ENCODE results near the gene RAB39B. TPM values are rescaled to one million over a fixed set of nuclear protein-coding genes. Genes with fewer than 3 reads are reported as not detected.

RAB39B gene
- total and polyA plus RNA-seq, 2 experiments from 2014 or later: 6.2 to 11.3 TPM

DNA sequence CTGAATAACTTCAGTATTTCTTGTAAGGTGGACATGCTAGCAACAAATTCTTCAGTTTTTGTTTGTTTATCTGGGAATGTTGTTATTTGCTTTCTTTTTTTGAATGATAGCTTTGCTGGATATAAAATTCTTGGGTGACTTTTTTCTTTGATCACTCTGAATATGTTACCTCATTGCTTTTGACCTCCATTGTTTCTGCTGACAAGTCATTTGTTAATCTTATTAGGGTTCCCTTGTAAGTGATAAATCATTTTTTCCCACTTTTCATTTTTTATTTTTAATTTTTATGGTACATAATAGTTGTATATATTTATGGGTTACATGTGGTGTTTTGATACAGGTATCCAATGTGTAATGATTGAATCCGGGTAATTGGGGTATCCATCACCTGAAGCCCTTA, 6.7 kb upstream of the RAB39B start:
- H3K4me3 Mint-ChIP-seq: no peak overlapping the region
- Histone ChIP-seq H2AFZ (no peak overlapping the region), H3K4me3 (no peak overlapping the region), H3F3A (replicated peaks; ENCODE audit: low read depth) (no peaks in the 10 kb centered on the region), H3K4me1 (ENCODE audit: insufficient read depth) (no peaks in the 10 kb centered on the region), H3K4me2 (no peak overlapping the region), H3K27me3 (ENCODE audit: insufficient read depth) (no peaks in the 10 kb centered on the region), H4K20me1 (replicated peaks; ENCODE audit: insufficient read depth) (no peaks in the 10 kb centered on the region), H3K36me3 (ENCODE audit: insufficient read depth) (no peaks in the 10 kb centered on the region), H3K79me2 (replicated peaks; ENCODE audit: insufficient read depth) (no peaks in the 10 kb centered on the region), H3K9me2 (ENCODE audit: insufficient read depth) (no peaks in the 10 kb centered on the region), H3K27ac (ENCODE audit: low read depth) (no peak overlapping the region)
- DNase-seq (ENCODE audit: low spot score): no peak
- no peaks in the 10 kb centered on the region for H3K27me3 Mint-ChIP-seq (ENCODE audit: insufficient read depth, low read depth, poor library complexity)
- no peaks in the 10 kb centered on the region for H3K4me1 Mint-ChIP-seq
- peaks cover 3% of the 10 kb centered on the region for H3K9me3 Mint-ChIP-seq
- H3K36me3 Mint-ChIP-seq (ENCODE audit: low read depth): no peaks in the 10 kb centered on the region
- H3K27ac Mint-ChIP-seq: no peak overlapping the region
- ATAC-seq: no peak
- TF ChIP-seq, protein P1, sequence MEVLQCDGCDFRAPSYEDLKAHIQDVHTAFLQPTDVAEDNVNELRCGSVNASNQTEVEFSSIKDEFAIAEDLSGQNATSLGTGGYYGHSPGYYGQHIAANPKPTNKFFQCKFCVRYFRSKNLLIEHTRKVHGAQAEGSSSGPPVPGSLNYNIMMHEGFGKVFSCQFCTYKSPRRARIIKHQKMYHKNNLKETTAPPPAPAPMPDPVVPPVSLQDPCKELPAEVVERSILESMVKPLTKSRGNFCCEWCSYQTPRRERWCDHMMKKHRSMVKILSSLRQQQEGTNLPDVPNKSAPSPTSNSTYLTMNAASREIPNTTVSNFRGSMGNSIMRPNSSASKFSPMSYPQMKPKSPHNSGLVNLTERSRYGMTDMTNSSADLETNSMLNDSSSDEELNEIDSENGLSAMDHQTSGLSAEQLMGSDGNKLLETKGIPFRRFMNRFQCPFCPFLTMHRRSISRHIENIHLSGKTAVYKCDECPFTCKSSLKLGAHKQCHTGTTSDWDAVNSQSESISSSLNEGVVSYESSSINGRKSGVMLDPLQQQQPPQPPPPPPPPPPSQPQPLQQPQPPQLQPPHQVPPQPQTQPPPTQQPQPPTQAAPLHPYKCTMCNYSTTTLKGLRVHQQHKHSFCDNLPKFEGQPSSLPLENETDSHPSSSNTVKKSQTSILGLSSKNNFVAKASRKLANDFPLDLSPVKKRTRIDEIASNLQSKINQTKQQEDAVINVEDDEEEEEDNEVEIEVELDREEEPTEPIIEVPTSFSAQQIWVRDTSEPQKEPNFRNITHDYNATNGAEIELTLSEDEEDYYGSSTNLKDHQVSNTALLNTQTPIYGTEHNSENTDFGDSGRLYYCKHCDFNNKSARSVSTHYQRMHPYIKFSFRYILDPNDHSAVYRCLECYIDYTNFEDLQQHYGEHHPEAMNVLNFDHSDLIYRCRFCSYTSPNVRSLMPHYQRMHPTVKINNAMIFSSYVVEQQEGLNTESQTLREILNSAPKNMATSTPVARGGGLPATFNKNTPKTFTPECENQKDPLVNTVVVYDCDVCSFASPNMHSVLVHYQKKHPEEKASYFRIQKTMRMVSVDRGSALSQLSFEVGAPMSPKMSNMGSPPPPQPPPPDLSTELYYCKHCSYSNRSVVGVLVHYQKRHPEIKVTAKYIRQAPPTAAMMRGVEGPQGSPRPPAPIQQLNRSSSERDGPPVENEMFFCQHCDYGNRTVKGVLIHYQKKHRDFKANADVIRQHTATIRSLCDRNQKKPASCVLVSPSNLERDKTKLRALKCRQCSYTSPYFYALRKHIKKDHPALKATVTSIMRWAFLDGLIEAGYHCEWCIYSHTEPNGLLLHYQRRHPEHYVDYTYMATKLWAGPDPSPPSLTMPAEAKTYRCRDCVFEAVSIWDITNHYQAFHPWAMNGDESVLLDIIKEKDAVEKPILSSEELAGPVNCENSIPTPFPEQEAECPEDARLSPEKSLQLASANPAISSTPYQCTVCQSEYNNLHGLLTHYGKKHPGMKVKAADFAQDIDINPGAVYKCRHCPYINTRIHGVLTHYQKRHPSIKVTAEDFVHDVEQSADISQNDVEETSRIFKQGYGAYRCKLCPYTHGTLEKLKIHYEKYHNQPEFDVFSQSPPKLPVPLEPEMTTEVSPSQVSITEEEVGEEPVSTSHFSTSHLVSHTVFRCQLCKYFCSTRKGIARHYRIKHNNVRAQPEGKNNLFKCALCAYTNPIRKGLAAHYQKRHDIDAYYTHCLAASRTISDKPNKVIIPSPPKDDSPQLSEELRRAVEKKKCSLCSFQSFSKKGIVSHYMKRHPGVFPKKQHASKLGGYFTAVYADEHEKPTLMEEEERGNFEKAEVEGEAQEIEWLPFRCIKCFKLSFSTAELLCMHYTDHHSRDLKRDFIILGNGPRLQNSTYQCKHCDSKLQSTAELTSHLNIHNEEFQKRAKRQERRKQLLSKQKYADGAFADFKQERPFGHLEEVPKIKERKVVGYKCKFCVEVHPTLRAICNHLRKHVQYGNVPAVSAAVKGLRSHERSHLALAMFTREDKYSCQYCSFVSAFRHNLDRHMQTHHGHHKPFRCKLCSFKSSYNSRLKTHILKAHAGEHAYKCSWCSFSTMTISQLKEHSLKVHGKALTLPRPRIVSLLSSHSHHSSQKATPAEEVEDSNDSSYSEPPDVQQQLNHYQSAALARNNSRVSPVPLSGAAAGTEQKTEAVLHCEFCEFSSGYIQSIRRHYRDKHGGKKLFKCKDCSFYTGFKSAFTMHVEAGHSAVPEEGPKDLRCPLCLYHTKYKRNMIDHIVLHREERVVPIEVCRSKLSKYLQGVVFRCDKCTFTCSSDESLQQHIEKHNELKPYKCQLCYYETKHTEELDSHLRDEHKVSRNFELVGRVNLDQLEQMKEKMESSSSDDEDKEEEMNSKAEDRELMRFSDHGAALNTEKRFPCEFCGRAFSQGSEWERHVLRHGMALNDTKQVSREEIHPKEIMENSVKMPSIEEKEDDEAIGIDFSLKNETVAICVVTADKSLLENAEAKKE (CRISPR knock-in tag; IDR thresholded peaks at IDR 0.05): no peak
- no peak for TF ChIP-seq NANOG (IDR thresholded peaks at IDR 0.05; ENCODE audit: borderline replicate concordance)
- TF ChIP-seq EZH2phosphoT487 (IDR thresholded peaks at IDR 0.05; ENCODE audit: unreplicated experiment): no peak
- no peak for TF ChIP-seq ZNF114 (CRISPR knock-in tag; IDR thresholded peaks at IDR 0.05)
- no peak for TF ChIP-seq STAT1 (IDR thresholded peaks at IDR 0.05; ENCODE audit: unreplicated experiment)
- no peak for TF ChIP-seq POLR2AphosphoS5 (IDR thresholded peaks at IDR 0.05; ENCODE audit: low read depth)
- no peak for TF ChIP-seq EZH2 (IDR thresholded peaks at IDR 0.05; ENCODE audit: low read depth, unreplicated experiment)
- TF ChIP-seq, protein P2, sequence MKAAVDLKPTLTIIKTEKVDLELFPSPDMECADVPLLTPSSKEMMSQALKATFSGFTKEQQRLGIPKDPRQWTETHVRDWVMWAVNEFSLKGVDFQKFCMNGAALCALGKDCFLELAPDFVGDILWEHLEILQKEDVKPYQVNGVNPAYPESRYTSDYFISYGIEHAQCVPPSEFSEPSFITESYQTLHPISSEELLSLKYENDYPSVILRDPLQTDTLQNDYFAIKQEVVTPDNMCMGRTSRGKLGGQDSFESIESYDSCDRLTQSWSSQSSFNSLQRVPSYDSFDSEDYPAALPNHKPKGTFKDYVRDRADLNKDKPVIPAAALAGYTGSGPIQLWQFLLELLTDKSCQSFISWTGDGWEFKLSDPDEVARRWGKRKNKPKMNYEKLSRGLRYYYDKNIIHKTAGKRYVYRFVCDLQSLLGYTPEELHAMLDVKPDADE (IDR thresholded peaks at IDR 0.05): no peak
- TF ChIP-seq JUNB (IDR thresholded peaks at IDR 0.05; ENCODE audit: unreplicated experiment): no peak
- TF ChIP-seq ZNF331 (CRISPR knock-in tag; IDR thresholded peaks at IDR 0.05; ENCODE audit: low read depth): no peak
- TF ChIP-seq, protein P3, sequence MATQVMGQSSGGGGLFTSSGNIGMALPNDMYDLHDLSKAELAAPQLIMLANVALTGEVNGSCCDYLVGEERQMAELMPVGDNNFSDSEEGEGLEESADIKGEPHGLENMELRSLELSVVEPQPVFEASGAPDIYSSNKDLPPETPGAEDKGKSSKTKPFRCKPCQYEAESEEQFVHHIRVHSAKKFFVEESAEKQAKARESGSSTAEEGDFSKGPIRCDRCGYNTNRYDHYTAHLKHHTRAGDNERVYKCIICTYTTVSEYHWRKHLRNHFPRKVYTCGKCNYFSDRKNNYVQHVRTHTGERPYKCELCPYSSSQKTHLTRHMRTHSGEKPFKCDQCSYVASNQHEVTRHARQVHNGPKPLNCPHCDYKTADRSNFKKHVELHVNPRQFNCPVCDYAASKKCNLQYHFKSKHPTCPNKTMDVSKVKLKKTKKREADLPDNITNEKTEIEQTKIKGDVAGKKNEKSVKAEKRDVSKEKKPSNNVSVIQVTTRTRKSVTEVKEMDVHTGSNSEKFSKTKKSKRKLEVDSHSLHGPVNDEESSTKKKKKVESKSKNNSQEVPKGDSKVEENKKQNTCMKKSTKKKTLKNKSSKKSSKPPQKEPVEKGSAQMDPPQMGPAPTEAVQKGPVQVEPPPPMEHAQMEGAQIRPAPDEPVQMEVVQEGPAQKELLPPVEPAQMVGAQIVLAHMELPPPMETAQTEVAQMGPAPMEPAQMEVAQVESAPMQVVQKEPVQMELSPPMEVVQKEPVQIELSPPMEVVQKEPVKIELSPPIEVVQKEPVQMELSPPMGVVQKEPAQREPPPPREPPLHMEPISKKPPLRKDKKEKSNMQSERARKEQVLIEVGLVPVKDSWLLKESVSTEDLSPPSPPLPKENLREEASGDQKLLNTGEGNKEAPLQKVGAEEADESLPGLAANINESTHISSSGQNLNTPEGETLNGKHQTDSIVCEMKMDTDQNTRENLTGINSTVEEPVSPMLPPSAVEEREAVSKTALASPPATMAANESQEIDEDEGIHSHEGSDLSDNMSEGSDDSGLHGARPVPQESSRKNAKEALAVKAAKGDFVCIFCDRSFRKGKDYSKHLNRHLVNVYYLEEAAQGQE (IDR thresholded peaks at IDR 0.05; ENCODE audit: unreplicated experiment): no peak
- TF ChIP-seq, protein P4, sequence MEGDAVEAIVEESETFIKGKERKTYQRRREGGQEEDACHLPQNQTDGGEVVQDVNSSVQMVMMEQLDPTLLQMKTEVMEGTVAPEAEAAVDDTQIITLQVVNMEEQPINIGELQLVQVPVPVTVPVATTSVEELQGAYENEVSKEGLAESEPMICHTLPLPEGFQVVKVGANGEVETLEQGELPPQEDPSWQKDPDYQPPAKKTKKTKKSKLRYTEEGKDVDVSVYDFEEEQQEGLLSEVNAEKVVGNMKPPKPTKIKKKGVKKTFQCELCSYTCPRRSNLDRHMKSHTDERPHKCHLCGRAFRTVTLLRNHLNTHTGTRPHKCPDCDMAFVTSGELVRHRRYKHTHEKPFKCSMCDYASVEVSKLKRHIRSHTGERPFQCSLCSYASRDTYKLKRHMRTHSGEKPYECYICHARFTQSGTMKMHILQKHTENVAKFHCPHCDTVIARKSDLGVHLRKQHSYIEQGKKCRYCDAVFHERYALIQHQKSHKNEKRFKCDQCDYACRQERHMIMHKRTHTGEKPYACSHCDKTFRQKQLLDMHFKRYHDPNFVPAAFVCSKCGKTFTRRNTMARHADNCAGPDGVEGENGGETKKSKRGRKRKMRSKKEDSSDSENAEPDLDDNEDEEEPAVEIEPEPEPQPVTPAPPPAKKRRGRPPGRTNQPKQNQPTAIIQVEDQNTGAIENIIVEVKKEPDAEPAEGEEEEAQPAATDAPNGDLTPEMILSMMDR (conservative IDR thresholded peaks at IDR 0.05; ENCODE audit: low read depth in 2 of 2): no peak
- no peak for TF ChIP-seq CREB1 (CRISPR knock-in tag; IDR thresholded peaks at IDR 0.05; ENCODE audit: low read depth)
